Stimulated activated CD8-positive, alpha-beta memory T cell treated with anti-CD3 and anti-CD28 coated beads, Interleukin-7, amount 100 ng/mL, for 48 hours (primary cell): ENCODE data around the gene SEC23IP.
"Not testable (repeated sequence)": the region's sequence is repeated elsewhere in the genome, so short reads cannot be mapped to it uniquely, and the experiment has no call there.

ENCODE experiments used
- DNase-seq, 2 donors: peaks; one replicate each; pipeline ENCODE4 v3.0.0-alpha.2; 2020; ENCODE audit warnings: low read depth in 1 of 2; ENCODE audit errors: extremely low read depth in 1 of 2

The SEC23IP gene

GRCh38 chr10:119892188-119893065 is at the start of gene SEC23IP:
Gene SEC23IP, plus strand, starts transcription at chr10:119892730. Its CDS starts 53 bp downstream, at chr10:119892783.
- DNase-seq = peak; percentile 87 to 94

- no peak for DNase-seq
These were observed 46.9 kb upstream of the SEC23IP start for GRCh38 chr10:119845656-119846055.

GRCh38 chr10:119849031-119849789 is 43.3 kb upstream of the SEC23IP start:
- DNase-seq = no peak

- no peak for DNase-seq
These were observed 42.6 kb upstream of the SEC23IP start for GRCh38 chr10:119849944-119850343.

- no peak for DNase-seq
These were observed 40.3 kb upstream of the SEC23IP start for GRCh38 chr10:119852277-119852676.

GRCh38 chr10:119852822-119853221 is 39.7 kb upstream of the SEC23IP start:
- no peak for DNase-seq

GRCh38 chr10:119853574-119853973 is 39.0 kb upstream of the SEC23IP start:
- no peak for DNase-seq

GRCh38 chr10:119858063-119858462 is 34.5 kb upstream of the SEC23IP start:
- no peak for DNase-seq

- DNase-seq = no peak
These were observed 32.9 kb upstream of the SEC23IP start for GRCh38 chr10:119859420-119860258.

GRCh38 chr10:119860866-119861607 is 31.5 kb upstream of the SEC23IP start:
- no peak for DNase-seq

GRCh38 chr10:119862524-119862923 is 30.0 kb upstream of the SEC23IP start:
- no peak for DNase-seq

- no peak for DNase-seq
These were observed 28.5 kb upstream of the SEC23IP start for GRCh38 chr10:119863951-119864565.

GRCh38 chr10:119865699-119866240 is 26.8 kb upstream of the SEC23IP start:
- no peak for DNase-seq

GRCh38 chr10:119867317-119867716 is 25.2 kb upstream of the SEC23IP start:
- DNase-seq = no peak

GRCh38 chr10:119869398-119869797 is 23.1 kb upstream of the SEC23IP start:
- DNase-seq = not testable (repeated sequence)

- peak; percentile 18 to 45 for DNase-seq
These were observed 20.5 kb upstream of the SEC23IP start for GRCh38 chr10:119871881-119872609.

GRCh38 chr10:119872610-119872859 is 20.0 kb upstream of the SEC23IP start, which contains the start of gene MCMBP:
Gene MCMBP, minus strand, starts transcription at chr10:119872843. Its CDS starts 259 bp downstream, at chr10:119872584.
- DNase-seq = no peak

GRCh38 chr10:119872860-119873681 is 19.5 kb upstream of the SEC23IP start:
- DNase-seq = peak; percentile 76 to 81
